ENCODE data around the gene VASN.

DNA sequence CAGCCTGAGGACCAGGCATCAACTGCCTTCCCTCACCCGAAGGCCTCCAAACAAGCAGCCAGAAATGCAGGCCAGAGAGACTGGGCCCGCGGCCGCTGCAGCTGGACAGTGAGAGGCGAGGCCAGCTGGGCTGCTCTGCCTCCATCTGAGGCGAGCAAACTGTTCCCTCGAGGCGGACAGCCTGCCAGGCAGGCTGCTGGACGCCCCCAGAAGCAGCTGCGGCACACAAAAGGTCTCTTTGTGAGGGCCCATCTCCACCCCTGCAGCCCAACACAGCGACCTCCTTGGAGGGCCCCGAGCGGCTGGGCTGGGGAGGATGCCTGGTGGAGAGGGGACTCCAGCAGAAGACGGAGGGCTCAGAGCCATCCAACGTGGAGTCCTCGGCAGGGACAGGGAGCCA lies 40.0 kb downstream of the VASN start:
- no peak for TF ChIP-seq TCF3 (IDR thresholded peaks at IDR 0.05; ENCODE audit: borderline replicate concordance, insufficient read depth, low read depth, low read length)
- TF ChIP-seq EP300 (IDR thresholded peaks at IDR 0.05; ENCODE audit: borderline replicate concordance in 1 of 2, control insufficient read depth in 1 of 2, low read depth in 2 of 2, low read length in 2 of 2), result no peak
- no peak for TF ChIP-seq SP1 (IDR thresholded peaks at IDR 0.05; ENCODE audit: low read depth, low read length)
- no peak for TF ChIP-seq FOXM1 (IDR thresholded peaks at IDR 0.05; ENCODE audit: low read depth, low read length)
- TF ChIP-seq, protein P1, sequence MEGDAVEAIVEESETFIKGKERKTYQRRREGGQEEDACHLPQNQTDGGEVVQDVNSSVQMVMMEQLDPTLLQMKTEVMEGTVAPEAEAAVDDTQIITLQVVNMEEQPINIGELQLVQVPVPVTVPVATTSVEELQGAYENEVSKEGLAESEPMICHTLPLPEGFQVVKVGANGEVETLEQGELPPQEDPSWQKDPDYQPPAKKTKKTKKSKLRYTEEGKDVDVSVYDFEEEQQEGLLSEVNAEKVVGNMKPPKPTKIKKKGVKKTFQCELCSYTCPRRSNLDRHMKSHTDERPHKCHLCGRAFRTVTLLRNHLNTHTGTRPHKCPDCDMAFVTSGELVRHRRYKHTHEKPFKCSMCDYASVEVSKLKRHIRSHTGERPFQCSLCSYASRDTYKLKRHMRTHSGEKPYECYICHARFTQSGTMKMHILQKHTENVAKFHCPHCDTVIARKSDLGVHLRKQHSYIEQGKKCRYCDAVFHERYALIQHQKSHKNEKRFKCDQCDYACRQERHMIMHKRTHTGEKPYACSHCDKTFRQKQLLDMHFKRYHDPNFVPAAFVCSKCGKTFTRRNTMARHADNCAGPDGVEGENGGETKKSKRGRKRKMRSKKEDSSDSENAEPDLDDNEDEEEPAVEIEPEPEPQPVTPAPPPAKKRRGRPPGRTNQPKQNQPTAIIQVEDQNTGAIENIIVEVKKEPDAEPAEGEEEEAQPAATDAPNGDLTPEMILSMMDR (IDR thresholded peaks at IDR 0.05 in 2 of 3, conservative IDR thresholded peaks at IDR 0.05 in 1 of 3; ENCODE audit: control insufficient read depth in 2 of 3, extremely low read depth in 1 of 3, insufficient read depth in 1 of 3, low read depth in 3 of 3, low read length in 3 of 3), result no peak
- no peak for TF ChIP-seq GABPA (IDR thresholded peaks at IDR 0.05; ENCODE audit: low read depth)
- TF ChIP-seq, protein P2, sequence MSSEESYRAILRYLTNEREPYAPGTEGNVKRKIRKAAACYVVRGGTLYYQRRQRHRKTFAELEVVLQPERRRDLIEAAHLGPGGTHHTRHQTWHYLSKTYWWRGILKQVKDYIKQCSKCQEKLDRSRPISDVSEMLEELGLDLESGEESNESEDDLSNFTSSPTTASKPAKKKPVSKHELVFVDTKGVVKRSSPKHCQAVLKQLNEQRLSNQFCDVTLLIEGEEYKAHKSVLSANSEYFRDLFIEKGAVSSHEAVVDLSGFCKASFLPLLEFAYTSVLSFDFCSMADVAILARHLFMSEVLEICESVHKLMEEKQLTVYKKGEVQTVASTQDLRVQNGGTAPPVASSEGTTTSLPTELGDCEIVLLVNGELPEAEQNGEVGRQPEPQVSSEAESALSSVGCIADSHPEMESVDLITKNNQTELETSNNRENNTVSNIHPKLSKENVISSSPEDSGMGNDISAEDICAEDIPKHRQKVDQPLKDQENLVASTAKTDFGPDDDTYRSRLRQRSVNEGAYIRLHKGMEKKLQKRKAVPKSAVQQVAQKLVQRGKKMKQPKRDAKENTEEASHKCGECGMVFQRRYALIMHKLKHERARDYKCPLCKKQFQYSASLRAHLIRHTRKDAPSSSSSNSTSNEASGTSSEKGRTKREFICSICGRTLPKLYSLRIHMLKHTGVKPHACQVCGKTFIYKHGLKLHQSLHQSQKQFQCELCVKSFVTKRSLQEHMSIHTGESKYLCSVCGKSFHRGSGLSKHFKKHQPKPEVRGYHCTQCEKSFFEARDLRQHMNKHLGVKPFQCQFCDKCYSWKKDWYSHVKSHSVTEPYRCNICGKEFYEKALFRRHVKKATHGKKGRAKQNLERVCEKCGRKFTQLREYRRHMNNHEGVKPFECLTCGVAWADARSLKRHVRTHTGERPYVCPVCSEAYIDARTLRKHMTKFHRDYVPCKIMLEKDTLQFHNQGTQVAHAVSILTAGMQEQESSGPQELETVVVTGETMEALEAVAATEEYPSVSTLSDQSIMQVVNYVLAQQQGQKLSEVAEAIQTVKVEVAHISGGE (CRISPR knock-in tag; IDR thresholded peaks at IDR 0.05), result no peak
- TF ChIP-seq ZNF274 (IDR thresholded peaks at IDR 0.05; ENCODE audit: insufficient read depth, insufficient read length), result no peak
- TF ChIP-seq, protein P3, sequence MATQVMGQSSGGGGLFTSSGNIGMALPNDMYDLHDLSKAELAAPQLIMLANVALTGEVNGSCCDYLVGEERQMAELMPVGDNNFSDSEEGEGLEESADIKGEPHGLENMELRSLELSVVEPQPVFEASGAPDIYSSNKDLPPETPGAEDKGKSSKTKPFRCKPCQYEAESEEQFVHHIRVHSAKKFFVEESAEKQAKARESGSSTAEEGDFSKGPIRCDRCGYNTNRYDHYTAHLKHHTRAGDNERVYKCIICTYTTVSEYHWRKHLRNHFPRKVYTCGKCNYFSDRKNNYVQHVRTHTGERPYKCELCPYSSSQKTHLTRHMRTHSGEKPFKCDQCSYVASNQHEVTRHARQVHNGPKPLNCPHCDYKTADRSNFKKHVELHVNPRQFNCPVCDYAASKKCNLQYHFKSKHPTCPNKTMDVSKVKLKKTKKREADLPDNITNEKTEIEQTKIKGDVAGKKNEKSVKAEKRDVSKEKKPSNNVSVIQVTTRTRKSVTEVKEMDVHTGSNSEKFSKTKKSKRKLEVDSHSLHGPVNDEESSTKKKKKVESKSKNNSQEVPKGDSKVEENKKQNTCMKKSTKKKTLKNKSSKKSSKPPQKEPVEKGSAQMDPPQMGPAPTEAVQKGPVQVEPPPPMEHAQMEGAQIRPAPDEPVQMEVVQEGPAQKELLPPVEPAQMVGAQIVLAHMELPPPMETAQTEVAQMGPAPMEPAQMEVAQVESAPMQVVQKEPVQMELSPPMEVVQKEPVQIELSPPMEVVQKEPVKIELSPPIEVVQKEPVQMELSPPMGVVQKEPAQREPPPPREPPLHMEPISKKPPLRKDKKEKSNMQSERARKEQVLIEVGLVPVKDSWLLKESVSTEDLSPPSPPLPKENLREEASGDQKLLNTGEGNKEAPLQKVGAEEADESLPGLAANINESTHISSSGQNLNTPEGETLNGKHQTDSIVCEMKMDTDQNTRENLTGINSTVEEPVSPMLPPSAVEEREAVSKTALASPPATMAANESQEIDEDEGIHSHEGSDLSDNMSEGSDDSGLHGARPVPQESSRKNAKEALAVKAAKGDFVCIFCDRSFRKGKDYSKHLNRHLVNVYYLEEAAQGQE (IDR thresholded peaks at IDR 0.05; ENCODE audit: low read depth, low read length), result no peak

All from GM12878 (cell line).